Measurements from ENCODE around the gene CD96. TPM values are rescaled to one million over a fixed set of nuclear protein-coding genes. Genes with fewer than 3 reads are reported as not detected.

The CD96 gene
- total RNA-seq, 1 experiment from 2014 or later = not detected

GRCh38 chr3:111652492-111653180 is 110.6 kb downstream of the CD96 start:
- intact Hi-C loops (cut with micrococcal nuclease) = no loop called here
- H3K4me2 ChIP-seq (ENCODE audit: low read length) = no peak overlapping the region
- H3K9me3 ChIP-seq (ENCODE audit: low read length) = no peaks in the 10 kb centered on the region
- H3K4me3 ChIP-seq (ENCODE audit: low read length) = no peak overlapping the region
- DNase-seq (no peak), ATAC-seq (no peak)
- H3F3A ChIP-seq (ENCODE audit: low read length, unreplicated experiment) = no peaks in the 10 kb centered on the region
- ChIA-PET POLR2A (ENCODE audit: unreplicated experiment) (no interaction called here), CTCF (interaction anchor here (0.5 to 1.0 kb wide), 2 partner anchors 16 to 54 kb away, joined by 3 read pairs; no protein-coding TSS in a partner anchor)
- no peaks in the 10 kb centered on the region for H4K20me1 ChIP-seq (ENCODE audit: low read length)
- no TSS peak for BruUV-seq (replicated peaks)
- H3K79me2 ChIP-seq (ENCODE audit: low read length) = no peaks in the 10 kb centered on the region
- no peaks in the 10 kb centered on the region for H3K9me2 ChIP-seq (replicated peaks; ENCODE audit: low read length)
- TF ChIP-seq CTCF (conservative IDR thresholded peaks at IDR 0.05; ENCODE audit: low read depth, low read length) = no peak
- no peak for TF ChIP-seq EZH2phosphoT487 (IDR thresholded peaks at IDR 0.05; ENCODE audit: borderline replicate concordance, low read length)
- no peak for TF ChIP-seq EZH2 (IDR thresholded peaks at IDR 0.05; ENCODE audit: low read length, unreplicated experiment)
- no peaks in the 10 kb centered on the region for H3K27me3 ChIP-seq (ENCODE audit: low read length)
- no peaks in the 10 kb centered on the region for H3K36me3 ChIP-seq (ENCODE audit: low read depth, low read length)
- H3K9ac ChIP-seq (ENCODE audit: low read length) = no peak overlapping the region
- H3K27ac ChIP-seq (ENCODE audit: low read length) = no peak overlapping the region
- peaks cover 19% of the 10 kb centered on the region for H3K4me1 ChIP-seq (ENCODE audit: insufficient read depth, low read length)
- H2AFZ ChIP-seq (ENCODE audit: low read length) = no peak overlapping the region

GRCh38 chr3:111653766-111654165 is 111.8 kb downstream of the CD96 start:
- H3K27ac ChIP-seq (ENCODE audit: low read length) = no peak overlapping the region
- ChIA-PET CTCF (no interaction called here), POLR2A (ENCODE audit: unreplicated experiment) (interaction anchor here (0.6 kb wide), 1 partner anchor 1932 kb away, joined by 3 read pairs; no protein-coding TSS in a partner anchor)
- H3K4me1 ChIP-seq (ENCODE audit: insufficient read depth, low read length) = peaks cover 17% of the 10 kb centered on the region
- no peaks in the 10 kb centered on the region for H3K27me3 ChIP-seq (ENCODE audit: low read length)
- H3F3A ChIP-seq (ENCODE audit: low read length, unreplicated experiment) = no peaks in the 10 kb centered on the region
- H3K4me3 ChIP-seq (ENCODE audit: low read length) = no peak overlapping the region
- H2AFZ ChIP-seq (ENCODE audit: low read length) = no peak overlapping the region
- no peaks in the 10 kb centered on the region for H3K79me2 ChIP-seq (ENCODE audit: low read length)
- no peaks in the 10 kb centered on the region for H3K36me3 ChIP-seq (ENCODE audit: low read depth, low read length)
- H3K4me2 ChIP-seq (ENCODE audit: low read length) = no peak overlapping the region
- H4K20me1 ChIP-seq (ENCODE audit: low read length) = no peaks in the 10 kb centered on the region
- ATAC-seq (no peak), DNase-seq (no peak)
- TF ChIP-seq EZH2 (IDR thresholded peaks at IDR 0.05; ENCODE audit: low read length, unreplicated experiment) (no peak), EZH2phosphoT487 (IDR thresholded peaks at IDR 0.05; ENCODE audit: borderline replicate concordance, low read length) (no peak), CTCF (conservative IDR thresholded peaks at IDR 0.05; ENCODE audit: low read depth, low read length) (no peak)
- no TSS peak for BruUV-seq (replicated peaks)
- no peaks in the 10 kb centered on the region for H3K9me3 ChIP-seq (ENCODE audit: low read length)
- no peaks in the 10 kb centered on the region for H3K9me2 ChIP-seq (replicated peaks; ENCODE audit: low read length)
- intact Hi-C loops (cut with micrococcal nuclease) = no loop called here
- H3K9ac ChIP-seq (ENCODE audit: low read length) = no peak overlapping the region

GRCh38 chr3:111662012-111662411 is 120.0 kb downstream of the CD96 start:
- POLR2A ChIA-PET (ENCODE audit: unreplicated experiment) = no interaction called here
- no peaks in the 10 kb centered on the region for H3K9me2 ChIP-seq (replicated peaks; ENCODE audit: low read length)
- H3K4me2 ChIP-seq (ENCODE audit: low read length) = no peak overlapping the region
- intact Hi-C loops (cut with micrococcal nuclease) = no loop called here
- H3K27ac ChIP-seq (ENCODE audit: low read length) = no peak overlapping the region
- no TSS peak for BruUV-seq (replicated peaks)
- H3K9ac ChIP-seq (ENCODE audit: low read length) = no peak overlapping the region
- peaks cover 11% of the 10 kb centered on the region; the same call in 1 of the 2 replicates for H3K4me1 ChIP-seq (ENCODE audit: insufficient read depth, low read length)
- ATAC-seq (no peak), DNase-seq (no peak)
- H3K4me3 ChIP-seq (ENCODE audit: low read length) = no peak overlapping the region
- peaks cover 9% of the 10 kb centered on the region; the same call in 1 of the 2 replicates for H3K9me3 ChIP-seq (ENCODE audit: low read length)
- no peaks in the 10 kb centered on the region; the same call in 1 of the 2 replicates for H3K36me3 ChIP-seq (ENCODE audit: low read depth, low read length)
- no peaks in the 10 kb centered on the region for H3K79me2 ChIP-seq (ENCODE audit: low read length)
- no peaks in the 10 kb centered on the region for H3F3A ChIP-seq (ENCODE audit: low read length, unreplicated experiment)
- no peaks in the 10 kb centered on the region for H4K20me1 ChIP-seq (ENCODE audit: low read length)
- CTCF ChIA-PET = no interaction called here
- TF ChIP-seq CTCF (conservative IDR thresholded peaks at IDR 0.05; ENCODE audit: low read depth, low read length) (no peak), EZH2phosphoT487 (IDR thresholded peaks at IDR 0.05; ENCODE audit: borderline replicate concordance, low read length) (no peak), EZH2 (IDR thresholded peaks at IDR 0.05; ENCODE audit: low read length, unreplicated experiment) (no peak)
- no peaks in the 10 kb centered on the region for H3K27me3 ChIP-seq (ENCODE audit: low read length)
- no peak overlapping the region for H2AFZ ChIP-seq (ENCODE audit: low read length)
